HG02678 (cell line): ENCODE data around the gene PCSK4.

Experiments
- ATAC-seq: cut with Tn5 transposase; IDR thresholded peaks from one replicate; pipeline ENCODE4 v1.9.1; 2021; ENCODE audit warnings: mild to moderate bottlenecking, moderate library complexity; ENCODE audit not compliant: unreplicated experiment

PCSK4 gene

DNA sequence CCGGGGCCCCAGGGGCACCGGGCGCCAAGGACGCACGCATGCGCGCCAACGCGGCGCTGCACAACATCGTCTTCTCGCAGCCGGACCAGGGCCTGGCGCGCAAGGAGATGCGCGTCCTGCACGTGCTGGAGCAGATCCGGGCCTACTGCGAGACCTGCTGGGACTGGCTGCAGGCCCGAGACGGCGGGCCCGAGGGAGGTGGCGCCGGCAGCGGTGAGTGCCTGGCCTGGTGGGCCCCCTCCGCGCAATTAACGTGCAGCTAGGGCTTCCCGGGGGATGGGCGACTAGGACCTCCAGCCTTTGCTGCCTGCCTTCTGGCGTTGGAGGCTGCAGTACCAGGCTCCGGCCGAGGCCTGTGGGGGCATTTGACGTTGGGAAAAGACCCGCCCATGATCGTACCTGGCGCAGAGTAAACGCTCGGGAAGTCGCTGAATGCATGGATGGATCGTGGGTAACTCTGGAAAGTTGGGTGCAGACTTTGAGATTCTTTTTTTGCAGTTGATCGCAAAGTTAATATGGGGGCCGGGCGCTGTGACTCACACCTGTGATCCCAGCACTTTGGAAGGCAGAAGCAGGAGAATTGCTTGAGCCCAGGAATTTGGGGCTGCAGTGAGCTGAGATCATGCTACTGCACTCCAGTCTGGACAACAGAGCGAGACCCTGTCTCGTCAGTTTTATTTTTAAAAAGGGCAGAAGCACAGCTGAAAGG is 33.0 kb downstream of the PCSK4 start:
- ATAC-seq = no peak

DNA sequence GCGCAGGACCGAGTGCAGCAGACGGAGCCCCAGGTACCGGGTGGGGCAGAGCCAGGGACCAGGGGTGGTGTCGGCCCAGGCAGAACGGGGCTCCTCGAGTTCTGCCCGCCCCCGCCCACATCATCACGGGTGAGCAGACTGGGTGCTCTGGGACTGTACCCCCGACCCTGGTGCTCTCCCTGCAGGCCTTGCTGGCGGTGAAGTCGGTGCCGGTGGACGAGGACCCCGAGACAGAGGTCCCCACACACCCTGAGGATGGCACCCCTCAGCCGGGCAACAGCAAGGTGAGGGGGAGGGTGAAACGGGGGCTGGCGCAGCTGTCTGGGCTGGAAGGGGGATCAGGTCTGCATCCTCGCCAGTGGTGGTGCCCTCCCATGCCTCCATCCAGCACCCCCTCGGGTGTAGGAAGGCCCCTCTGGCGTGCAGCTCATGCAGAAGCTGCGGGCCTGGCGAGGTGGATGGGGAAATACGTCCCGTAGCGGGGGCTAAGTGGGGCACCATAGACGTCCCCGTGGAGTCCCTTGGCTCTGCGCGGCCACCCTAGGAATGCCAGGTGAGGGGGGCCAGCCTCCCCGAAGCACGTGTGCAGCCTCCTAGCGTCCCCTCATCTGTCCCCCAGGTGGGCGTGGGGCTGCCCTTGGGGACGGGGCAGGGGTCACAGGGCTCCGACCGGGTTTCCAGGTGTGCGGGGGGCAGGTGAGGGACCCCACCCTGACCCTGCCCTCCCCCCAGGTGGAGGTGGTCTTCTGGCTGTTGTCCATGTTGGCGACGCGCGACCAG is 33.8 kb downstream of the PCSK4 start:
- no peak for ATAC-seq

DNA sequence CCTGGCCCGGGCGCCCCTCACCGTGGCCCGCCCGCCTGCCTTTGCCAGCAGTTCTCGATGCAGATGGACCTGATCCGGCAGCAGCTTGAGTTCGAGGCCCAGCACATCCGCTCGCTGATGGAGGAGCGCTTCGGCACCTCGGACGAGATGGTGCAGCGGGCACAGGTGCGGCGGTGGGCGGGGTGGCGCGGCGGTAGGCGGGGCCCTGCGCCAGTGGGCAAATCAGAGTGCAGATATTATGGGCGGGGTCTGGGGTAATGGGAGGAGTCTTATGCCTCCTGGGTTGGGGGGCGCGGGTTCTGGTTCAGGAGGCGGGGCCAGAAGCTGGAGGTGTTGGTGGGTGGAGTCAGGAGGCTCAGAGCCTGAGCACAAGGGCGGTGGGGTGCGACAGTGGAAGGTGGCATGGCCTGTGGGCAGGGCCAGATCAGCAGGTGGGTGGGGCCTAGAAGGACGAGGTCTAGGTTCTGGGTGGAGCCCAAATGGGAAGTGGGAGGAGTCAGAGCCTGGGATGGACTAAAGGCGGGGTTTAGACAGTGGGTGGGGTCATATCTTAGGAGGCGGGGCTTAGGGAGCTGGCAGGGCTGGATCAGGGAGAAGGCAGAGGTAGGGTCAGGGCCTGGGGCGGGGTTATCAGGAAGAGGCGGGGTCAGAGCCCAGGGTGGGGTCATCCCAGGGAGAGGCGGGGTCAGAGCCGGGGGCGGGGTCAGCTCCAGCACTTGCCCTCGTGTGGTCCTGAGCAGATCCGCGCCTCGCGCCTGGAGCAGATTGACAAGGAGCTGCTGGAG is 34.6 kb downstream of the PCSK4 start:
- no peak for ATAC-seq

DNA sequence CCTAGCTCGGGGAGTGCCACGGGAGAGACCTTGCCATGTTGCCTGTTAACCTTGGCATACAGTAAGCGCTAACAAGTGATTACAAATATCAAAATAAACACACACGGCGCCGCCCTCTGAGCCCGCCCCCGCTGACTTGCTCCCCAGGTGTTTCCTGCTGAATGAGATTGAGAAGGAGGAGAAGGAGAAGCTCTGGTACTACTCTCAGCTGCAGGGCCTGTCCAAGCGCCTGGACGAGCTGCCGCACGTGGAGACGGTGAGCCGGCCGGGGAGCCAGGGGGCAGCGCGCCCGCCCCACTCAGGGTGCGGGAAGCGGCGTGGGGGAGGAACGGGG is 35.2 kb downstream of the PCSK4 start:
- ATAC-seq = no peak

DNA sequence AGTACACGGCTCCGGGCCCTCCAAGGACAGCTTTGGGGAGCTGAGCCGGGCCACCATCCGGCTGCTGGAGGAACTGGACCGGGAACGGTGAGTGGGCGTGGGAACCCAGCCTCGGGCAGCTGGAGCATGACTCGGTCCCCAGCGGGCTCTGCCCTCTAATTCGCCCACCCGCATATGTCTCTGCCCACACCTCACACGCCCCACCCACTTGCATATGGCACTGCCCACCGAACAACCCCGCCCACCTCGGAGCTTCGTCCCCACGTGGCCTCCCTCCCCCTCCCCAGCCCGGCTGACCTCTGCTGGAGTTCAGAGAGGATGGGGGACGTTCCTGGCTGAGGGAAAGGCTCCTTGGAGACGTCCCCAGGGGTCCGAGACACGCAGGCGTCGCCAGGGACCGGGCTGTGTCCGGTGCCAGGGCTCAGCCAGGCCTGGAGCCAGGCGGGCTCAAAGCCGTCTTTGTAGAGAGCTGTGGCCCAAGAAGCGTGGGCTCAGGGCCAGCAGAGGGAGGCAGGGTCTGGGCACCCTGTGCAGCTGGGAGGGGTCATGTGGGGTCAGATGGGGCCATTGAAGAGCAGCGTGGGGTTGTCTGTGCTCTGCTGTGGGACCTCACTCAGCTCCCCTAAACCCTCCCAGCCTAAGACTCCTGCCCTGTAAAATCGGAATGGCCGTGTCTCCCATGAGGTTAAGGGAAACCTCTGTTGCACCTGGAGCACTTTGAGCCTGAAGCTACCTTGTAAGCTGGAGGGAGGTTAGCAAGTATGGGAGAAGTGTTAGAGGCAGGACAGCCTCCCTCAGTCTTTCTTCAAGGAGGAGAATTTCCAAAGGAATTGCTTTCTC is 36.4 kb downstream of the PCSK4 start:
- no peak for ATAC-seq

DNA sequence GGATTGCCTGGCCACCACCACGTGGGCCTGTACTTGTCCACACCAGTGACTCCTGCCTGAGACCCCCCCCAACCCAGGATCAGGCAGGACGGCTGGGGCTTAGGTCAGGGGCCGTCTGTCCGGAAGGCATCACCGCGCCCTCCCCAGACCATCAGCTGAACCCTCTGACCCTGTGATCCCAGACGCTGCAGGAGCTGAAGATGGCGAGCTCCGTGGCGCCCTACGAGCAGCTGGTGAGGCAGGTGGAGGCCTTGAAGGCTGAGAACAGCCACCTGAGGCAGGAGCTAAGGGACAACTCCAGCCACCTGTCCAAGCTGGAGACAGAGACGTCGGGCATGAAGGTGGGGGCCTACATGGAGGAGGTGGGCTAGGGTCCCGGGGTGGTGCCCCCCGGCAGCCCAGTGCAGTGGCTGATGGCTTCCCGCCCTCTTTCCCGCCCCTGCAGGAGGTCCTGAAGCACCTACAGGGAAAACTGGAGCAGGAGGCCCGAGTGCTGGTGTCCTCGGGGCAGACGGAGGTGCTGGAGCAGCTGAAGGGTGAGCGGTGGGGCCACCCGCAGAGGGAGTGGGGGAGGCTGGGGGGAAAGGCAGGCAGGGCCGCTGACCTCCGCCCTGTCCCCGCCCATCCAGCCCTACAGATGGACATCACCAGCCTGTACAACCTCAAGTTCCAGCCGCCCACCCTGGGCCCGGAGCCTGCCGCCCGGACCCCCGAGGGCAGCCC is 37.2 kb downstream of the PCSK4 start:
- ATAC-seq = no peak

DNA sequence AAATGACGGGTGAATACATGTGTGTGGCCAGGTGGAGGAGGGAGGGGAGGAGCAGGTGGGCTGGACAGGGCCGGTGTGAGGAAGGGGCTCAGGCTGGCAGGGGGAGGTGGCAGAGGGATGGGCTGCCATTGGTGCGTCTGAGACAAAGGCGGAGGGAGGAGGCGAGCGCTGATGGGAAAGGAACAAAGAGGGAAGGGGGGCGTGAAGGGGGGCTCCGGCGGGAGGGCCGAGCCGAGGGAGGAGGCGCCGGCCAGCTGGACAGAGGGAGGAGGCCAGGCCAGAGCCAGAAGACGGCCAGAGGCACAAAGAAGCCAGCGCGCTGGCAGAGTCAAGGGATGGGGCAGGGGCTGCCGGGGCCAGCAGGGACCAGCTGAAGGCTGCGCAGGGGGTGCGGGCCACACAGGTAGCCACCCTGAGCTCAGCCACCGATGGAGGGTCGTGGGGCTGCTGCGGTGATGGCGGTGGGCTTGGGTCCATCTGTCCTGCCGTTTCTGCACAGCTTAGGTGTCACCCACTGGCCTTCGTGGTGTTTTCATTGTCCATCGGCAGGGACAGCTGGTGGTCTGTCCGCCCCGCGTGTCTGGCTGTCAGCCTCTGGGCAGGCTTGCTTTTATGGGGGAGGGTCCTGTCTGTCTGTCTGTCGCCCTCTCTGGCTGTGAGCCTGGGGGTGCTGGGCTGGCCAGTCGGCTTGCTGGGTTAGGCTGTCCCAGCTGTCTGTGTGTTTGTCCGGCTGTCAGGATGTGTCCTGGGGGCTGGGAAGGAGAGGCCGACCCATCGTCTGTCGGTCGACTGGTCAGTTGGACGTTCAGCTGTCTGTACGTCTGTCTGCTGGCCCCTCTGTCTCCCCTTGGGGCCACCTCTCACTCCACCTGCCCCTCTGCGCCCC is 38.0 kb downstream of the PCSK4 start:
- ATAC-seq = no peak

DNA sequence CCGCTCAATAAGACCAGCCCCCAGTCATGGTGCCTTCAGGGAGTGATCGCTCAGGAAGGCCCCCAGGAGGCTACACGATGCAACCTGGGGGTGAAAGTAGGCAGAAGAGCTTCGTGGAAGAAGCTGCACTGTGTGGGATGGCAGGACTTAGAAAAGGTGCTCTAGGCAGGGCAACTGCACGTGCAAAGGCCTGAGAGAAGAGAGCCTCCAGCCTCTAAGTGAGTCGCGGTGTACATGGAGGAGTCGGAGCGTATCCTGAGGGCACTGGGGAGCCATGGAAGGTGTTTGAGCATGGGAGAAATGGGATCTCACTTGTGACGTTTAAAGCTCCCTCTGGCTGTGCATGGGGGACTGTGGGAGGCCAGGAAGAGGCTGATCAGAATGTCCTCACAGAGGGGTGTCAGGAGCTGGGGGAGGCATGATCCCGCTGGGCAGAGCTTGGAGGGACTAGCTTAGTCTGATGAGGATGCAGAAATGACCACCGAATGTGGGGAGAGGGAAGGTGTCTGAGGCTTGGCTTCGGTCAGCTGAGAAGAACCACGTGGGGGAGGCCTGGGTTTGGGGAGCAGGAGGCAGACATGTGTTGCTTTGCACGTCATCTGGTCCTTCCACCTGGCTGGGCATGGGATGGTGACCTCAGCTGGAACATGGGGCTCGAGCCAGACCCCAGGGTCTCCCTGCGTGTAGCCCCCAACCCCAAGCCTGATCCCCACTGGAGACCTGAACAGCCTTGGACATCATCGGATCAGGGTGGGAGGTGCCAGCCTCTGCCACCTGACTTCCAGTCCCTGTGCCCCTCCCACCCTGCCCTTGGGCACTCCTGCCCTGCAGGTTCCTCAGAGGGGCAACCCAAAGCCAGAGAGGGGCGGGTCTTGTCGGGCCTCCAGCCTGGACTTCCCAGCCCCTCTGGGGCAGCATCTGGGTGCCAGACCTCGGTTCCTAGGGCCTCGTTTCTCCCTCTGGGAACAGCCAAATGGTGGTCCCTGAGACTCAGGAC is 39.1 kb downstream of the PCSK4 start:
- no peak for ATAC-seq

DNA sequence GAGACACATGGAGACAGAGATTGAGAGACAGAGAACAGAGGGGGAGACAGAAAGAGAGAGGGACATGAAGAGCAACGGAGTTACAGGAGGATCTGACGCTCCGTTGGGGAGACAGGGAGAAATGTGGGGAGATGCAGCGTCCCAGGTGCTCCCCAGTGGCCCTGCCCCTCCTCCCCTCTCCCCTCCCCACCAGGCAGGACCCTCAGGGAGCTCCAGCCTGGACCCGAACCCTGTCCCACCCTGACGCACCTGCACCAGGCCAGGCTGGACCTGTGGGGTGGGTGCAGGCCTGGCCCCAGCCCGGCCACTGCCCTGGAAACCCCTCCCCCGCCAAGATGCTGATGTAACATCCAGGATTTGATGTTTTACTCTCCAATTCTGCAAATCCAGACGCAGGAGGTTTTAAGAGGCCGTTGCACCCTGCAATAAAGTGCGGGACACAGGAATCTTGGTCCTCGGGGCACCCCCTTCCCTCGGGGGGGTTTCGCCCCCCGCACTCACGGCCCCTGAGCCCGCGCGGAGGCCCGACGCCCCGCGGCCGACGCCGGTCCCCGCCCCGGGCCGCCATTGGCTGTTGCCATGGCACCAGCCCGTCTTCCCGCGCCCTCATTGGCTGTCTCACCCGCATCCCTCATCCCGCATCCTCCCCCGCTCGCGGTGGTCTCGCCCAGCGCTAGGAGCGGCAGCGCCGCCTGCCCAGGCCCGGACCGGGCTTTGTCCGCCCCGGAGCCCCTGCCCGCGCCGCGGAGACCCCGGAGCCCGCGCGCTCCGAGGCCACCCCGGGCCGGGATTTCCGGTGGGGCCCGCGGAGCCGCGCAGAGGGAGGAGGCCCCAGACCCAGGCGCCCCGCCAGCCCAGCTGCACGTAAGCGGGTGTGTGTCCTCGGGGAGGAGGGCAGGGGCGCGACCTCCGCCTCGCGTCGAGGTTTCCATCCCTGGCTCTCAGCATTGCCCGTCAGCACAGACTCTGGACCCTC is 40.4 kb downstream of the PCSK4 start, which contains the start of gene APC2:
Gene APC2 (plus strand): TSS at position 655 of the 976 bp plus-strand sequence. CDS start 2,881 bp downstream, outside the sequence.
- no peak for ATAC-seq

DNA sequence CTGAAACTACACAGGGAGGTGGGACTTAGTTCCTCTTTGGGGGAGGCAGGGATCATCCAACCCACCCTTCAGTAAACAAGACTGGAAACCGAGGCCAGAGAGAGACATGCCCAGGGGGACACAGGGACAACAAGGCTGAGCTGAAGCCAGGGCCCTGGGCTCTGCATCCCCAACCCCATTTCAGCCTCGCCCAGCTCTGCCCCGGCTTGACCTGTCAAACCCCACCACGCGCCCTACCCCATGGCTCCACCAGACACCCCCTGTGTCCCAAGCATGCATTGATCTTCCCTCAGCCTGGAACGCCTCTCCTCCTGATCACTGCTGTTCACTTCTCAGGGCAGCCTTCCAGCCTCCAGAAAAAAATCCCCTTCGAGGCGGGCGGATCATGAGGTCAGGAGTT is 42.2 kb downstream of the PCSK4 start:
- no peak for ATAC-seq

DNA sequence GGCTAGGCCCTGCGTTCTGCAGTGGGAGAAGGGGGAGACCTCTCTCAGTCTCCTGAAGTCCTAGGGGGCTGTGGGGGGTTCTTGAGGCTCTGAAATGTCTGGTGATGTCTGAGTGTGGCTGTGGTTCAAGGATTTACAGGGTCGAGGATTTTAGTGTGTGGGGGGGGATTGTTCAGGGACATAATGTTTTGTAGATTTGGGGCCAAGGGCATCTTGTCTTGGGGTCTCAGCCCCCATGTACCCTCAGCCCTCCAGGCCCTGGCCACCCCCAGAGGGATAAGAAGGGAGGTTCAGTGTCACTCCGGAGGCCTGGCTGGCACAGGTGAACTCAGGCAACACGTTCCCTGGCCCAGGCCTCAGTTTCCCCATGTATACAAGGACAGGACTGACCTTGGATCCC is 42.6 kb downstream of the PCSK4 start:
- no peak for ATAC-seq

DNA sequence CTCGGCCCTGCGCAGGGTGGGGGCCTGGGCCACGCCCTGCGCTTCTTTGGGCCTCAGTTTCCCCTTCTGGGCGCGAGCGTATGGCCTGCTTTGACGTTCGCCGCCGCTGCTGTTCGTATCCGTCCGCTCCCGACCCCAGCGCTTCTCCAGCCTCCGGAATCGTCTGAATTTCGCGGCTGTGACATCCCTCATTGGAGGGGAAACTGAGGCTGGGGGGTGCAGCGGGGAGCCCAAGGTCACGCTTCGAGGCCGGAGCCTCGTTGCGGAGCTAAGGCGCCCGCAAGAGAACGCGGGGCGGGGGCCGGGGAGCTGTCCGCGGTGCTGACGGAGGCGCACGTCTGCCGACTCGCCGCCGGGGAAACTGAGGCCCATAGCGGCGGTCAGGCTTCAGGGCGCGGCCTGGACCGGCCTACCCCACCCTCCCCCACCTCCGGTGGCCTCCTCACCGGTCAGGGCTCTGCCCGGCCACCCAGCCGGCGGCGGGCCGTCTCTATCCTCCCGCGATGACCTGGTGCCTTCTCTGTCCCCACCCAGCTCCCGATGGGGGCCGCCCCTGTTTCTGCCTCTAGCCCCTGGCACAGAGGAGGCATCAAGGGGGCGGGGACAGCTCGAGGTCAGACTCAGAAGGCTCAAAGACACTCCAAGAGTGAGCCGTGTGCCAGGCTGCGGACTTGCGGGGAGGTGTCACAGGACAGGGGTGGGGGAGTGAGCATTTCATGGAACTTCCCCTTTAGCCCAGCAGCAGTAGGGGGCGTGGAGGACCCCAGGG is 43.3 kb downstream of the PCSK4 start:
- ATAC-seq = no peak

DNA sequence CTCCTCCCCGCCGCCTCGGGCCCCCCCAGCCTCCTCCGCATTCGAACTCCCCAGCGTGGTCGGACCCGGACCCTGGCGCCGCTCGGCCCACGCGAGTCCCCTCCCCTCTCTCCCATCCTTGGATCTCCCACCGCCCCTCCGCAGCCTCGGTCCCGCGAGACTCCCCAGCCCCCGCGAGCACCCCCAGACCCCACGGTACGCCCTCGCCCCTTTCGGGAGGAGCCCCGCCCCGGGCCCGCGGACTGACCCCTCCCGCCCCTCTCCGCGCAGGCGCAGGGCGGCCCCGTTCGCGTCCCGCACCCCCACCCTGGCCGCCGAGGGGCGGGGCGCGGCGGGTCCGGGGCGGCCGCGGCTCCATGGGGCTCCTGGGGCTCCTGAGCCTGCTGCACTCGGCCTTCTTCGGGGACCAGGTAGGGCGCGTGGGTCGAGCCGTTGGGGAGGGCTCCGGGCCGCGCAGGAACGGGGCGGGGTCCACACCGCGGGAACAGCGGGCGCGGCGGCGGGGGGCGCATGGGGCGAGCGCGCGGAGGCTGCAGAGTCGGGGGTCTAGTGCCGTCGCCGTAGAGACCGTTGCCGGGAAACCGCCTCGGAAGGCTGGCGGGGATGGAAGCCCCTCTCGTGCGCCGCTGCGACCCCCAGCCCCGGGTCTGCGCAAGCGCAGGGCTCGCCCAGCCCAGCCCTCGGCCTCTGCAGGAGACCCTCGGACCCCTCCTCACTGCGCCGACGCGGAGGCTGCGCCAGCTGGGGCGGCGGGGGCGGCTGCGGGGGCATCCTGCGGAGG is 44.0 kb downstream of the PCSK4 start:
- no peak for ATAC-seq

DNA sequence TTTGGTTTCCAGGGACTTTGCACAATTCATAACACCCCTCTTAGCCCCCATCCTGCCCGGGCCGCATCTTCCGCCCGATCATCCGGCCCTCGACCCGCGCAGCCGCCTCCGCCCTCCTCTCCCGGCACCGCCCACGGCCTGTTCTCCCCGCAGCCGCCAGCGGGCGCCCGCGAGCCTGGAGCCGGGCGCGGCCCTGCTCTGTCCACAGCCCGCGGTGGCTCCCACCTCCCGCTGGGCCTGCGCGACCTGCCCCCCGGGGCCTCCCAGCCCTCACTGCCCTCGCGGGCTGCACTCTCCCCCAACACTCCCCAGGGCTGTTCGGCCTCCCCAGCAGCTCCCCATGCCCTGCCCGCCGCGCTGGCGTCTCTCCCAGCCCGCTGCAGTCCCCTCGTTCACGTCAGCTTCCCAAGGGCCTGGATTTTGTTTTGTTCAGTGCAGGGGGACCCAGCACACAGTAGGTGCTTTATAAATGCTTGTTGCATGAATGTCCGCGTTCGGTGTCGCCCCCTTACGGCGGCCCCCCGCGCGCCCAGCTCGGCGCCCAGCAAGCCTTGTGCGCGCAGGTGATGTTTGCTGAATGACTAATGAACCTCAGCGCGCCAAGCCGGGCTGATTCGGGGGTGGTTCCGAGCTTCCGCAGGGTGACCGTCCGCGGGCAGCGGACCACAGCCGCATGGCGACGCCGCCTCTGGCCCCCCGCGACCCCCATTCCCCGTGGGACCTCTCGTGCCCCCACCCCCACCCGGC is 44.8 kb downstream of the PCSK4 start:
- ATAC-seq = peak; percentile 74
